ENCODE results near the gene RBPJ. TPM values are rescaled to one million over a fixed set of nuclear protein-coding genes. Genes with fewer than 3 reads are reported as not detected.
A peak's percentile ranks its signal among the peaks of the same experiment; 100 is the strongest.

The RBPJ gene
- total RNA-seq, 4 donors from 2014 or later: 94.1 to 129 (median 113) TPM

DNA sequence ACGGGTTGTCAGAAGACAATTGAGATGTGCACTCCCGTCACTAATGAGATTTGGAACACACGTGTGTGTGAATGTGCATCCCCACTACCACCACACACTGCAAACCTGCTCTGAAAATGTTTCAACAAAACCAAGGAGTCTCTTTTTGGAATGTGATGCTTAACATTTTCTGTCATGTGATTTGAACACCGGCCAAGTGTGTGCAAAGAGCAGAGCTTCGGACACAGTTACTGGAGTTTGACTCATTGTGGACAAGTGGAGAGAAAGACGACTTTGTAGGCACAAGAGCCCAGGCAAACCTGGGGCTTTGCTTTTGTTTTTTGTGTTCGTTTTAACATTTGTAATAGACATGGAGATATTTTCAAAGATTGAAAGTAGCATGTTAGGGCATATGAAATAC is 120.3 kb downstream of the RBPJ start:
- TF ChIP-seq CTCF (IDR thresholded peaks at IDR 0.05): no peak
- ATAC-seq (ENCODE audit: low FRiP score) (peak; percentile 50), DNase-seq (ENCODE audit: low spot score) (no peak)

DNA sequence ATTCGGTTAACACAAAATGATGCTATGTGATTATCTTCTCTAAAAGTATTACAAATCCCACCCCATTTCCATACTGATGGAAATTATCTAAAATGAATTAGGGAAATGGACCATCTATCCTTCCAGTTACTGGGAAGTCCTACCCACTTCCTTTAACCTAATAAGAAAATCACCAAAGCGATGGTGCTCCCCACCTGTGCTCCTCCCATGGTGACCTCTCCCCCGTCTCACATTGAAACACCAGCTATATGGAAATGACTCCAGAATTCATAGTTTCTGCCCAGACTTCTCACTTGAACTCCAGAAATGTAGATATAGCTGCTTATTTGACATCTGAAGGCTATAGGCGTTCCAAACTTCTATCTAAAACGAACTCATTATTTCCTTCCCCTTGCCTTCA is 121.0 kb downstream of the RBPJ start:
- no peak for ATAC-seq (ENCODE audit: low FRiP score)
- no peak for DNase-seq (ENCODE audit: low spot score)
- TF ChIP-seq CTCF (IDR thresholded peaks at IDR 0.05): no peak

DNA sequence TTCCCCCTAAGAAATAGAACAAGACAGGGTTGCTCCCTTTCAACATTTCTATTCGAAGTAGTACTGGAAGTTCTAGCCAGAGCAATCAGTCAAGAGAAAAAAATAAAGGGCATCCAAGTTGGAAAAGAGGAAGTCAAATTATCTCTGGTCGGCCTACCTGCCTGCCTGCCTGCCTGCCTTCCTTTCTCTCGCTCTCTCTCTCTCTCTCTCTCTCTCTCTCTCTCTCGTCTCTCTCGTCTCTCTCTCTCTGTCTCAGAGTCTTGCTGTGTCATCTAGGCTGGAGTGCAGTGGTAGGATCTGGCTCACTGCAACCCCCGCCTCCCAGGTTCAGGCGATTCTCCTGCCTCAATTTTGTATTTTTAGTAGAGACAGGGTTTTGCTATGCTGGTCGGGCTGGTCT is 126.6 kb downstream of the RBPJ start:
- no peak for ATAC-seq (ENCODE audit: low FRiP score)
- DNase-seq (ENCODE audit: low spot score): no peak
- no peak for TF ChIP-seq CTCF (IDR thresholded peaks at IDR 0.05)

- DNase-seq (ENCODE audit: low spot score) (no peak), ATAC-seq (ENCODE audit: low FRiP score) (no peak)
- no peak for TF ChIP-seq CTCF (IDR thresholded peaks at IDR 0.05)
Measured at GRCh38 chr4:26450418-26450817, 129.6 kb downstream of the RBPJ start.

DNA sequence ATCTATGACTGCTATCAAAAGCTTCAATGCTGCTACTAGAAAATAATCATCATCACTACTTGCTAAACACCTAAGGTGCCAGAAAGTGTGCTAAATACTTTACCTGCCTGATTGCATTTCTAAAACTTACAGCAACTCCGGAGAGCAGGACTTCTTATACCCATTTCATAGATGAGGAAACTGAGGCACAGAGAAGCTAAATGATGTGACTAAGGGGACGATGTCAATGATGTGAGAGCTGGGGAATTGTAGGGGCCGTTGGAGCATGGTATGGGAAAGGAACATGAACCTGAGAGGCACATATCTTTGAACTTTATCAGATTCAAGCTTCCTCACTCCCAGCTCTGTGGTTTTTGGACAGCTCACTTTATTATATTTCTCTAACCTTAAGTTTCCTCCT is 130.8 kb downstream of the RBPJ start:
- no peak for TF ChIP-seq CTCF (IDR thresholded peaks at IDR 0.05)
- ATAC-seq (ENCODE audit: low FRiP score) (no peak), DNase-seq (ENCODE audit: low spot score) (no peak)

- TF ChIP-seq CTCF (IDR thresholded peaks at IDR 0.05): no peak
- ATAC-seq (ENCODE audit: low FRiP score) (no peak), DNase-seq (ENCODE audit: low spot score) (no peak)
Measured at GRCh38 chr4:26452565-26453531, 132.0 kb downstream of the RBPJ start.

DNA sequence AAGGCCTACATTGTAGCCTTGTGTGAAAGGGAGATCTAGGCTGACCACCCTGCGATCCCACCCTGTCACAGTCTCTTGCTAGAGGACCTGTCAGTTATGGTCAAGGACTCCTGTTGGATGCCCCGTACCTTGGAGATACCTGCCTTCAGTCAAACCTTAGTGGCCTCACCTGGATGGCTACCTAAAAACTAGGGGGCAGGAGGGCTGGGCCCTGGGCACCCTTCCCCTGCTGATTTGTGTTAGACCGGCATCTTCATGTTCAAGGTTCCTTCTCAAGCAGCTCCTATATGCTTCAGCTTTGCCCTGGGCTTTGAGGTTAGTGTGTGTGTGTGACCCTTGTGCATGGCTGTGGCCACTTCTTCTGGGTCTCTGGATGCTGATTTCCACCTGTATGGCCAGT is 134.1 kb downstream of the RBPJ start:
- TF ChIP-seq CTCF (IDR thresholded peaks at IDR 0.05): no peak
- ATAC-seq (ENCODE audit: low FRiP score): no peak
- no peak for DNase-seq (ENCODE audit: low spot score)
